HepG2 (cell line): ENCODE results near the gene ADCK2. TPM values are rescaled to one million over a fixed set of nuclear protein-coding genes. Genes with fewer than 3 reads are reported as not detected.
"Not testable (repeated sequence)": the region's sequence is repeated elsewhere in the genome, so short reads cannot be mapped to it uniquely, and the experiment has no call there.

Experiments
- ATAC-seq: fragments of 200-7000 bp; cut with Tn5 transposase; 3 replicates; pipeline ENCODE4 v1.9.1; 2020; ENCODE audit warnings: mild to moderate bottlenecking, moderate library complexity
- BruUV-seq: library from RNA; stranded (reverse); fragments of 400-500 nt; replicated peaks from 2 replicates; lab custom pipeline; 2021; lab: Mats Ljungman, UMichigan
- CTCF ChIA-PET: fragments of 300-600 bp; formaldehyde crosslinking; extraction: SDS; loops from one replicate; lab custom pipeline; 2021; ENCODE audit warnings: low total read pairs, inconsistent platforms, low intra/inter-chr PET ratio; lab: Yijun Ruan, JAX
- POLR2A ChIA-PET: fragments of 350-600 bp; sonication (Branson Sonifier 250); formaldehyde crosslinking; loops from one replicate; lab custom pipeline; 2020; ENCODE audit warnings: antibody characterized with exemption, inconsistent platforms; lab: Yijun Ruan, JAX
- DNase-seq: peaks from one replicate; pipeline ENCODE4 v3.0.0-alpha.2; 2015; ENCODE audit warnings: low spot score
- FAIRE-seq: peaks from 3 replicates; lab custom pipeline; 2011; peaks lifted over from hg19 to GRCh38; lab: Jason Lieb, UNC
- H2AFZ ChIP-seq: one replicate; pipeline ENCODE4 v1.6.1; 2011; ENCODE audit warnings: low read length, inconsistent platforms
- H3K27ac ChIP-seq: fragments of 300-600 bp; 3 replicates; pipeline ENCODE4 v1.8.0; 2011; ENCODE audit warnings: mixed run types, mild to moderate bottlenecking, mixed read lengths, low read length, inconsistent platforms; ENCODE audit not compliant: insufficient read depth; ENCODE audit errors: extremely low read length
- H3K27me3 ChIP-seq, 2 experiments: fragments of 200-600 bp in 1 of 2; 2 replicates in 1 of 2; 3 replicates in 1 of 2; pipeline versions ENCODE4 v1.6.0 to v1.8.0; 2011; ENCODE audit warnings: low read length in 2 of 2, mild to moderate bottlenecking in 2 of 2, moderate library complexity in 2 of 2, inconsistent platforms in 1 of 2; ENCODE audit not compliant: insufficient read depth in 2 of 2, control insufficient read depth in 1 of 2
- H3K36me3 ChIP-seq, 2 experiments: fragments of 200-600 bp in 1 of 2; replicated peaks in 1 of 2; 2 replicates in 1 of 2; 3 replicates in 1 of 2; pipeline versions ENCODE4 v1.5.1 to v1.8.0; 2011; ENCODE audit warnings: low read length in 2 of 2, inconsistent platforms in 1 of 2; ENCODE audit not compliant: insufficient read depth in 2 of 2, control insufficient read depth in 1 of 2
- H3K4me1 ChIP-seq: 2 replicates; pipeline ENCODE4 v1.5.1; 2012; ENCODE audit warnings: low read length, inconsistent platforms; ENCODE audit not compliant: insufficient read depth
- H3K4me2 ChIP-seq: 2 replicates; pipeline ENCODE4 v1.6.0; 2011; ENCODE audit warnings: low read depth, low read length, inconsistent platforms
- H3K4me3 ChIP-seq, 3 experiments: fragments of 200-600 bp in 1 of 3; sonication (generic), shearing (Covaris generic) in 1 of 3; replicated peaks in 1 of 3; 2 replicates each; pipeline ENCODE4 v1.5.1; 2011 to 2016; ENCODE audit warnings: low read length in 3 of 3, inconsistent platforms in 2 of 3, low read depth in 2 of 3, mild to moderate bottlenecking in 2 of 3, control low read depth in 1 of 3, mixed read lengths in 1 of 3; ENCODE audit not compliant: insufficient read depth in 1 of 3
- H3K79me2 ChIP-seq: one replicate; pipeline ENCODE4 v1.6.1; 2011; ENCODE audit warnings: low read length, inconsistent platforms; ENCODE audit not compliant: insufficient read depth
- H3K9ac ChIP-seq: 2 replicates; pipeline ENCODE4 v1.6.0; 2011; ENCODE audit warnings: mild to moderate bottlenecking, low read depth, low read length, inconsistent platforms; ENCODE audit not compliant: insufficient read depth
- H3K9me3 ChIP-seq: 2 replicates; pipeline ENCODE4 v1.5.1; 2012; ENCODE audit warnings: mild to moderate bottlenecking, low read length
- H4K20me1 ChIP-seq: 2 replicates; pipeline ENCODE4 v1.6.0; 2011; ENCODE audit warnings: inconsistent platforms, mild to moderate bottlenecking, low read length, moderate library complexity; ENCODE audit not compliant: insufficient read depth
- ARNT2 ChIP-seq: sonication (generic); formaldehyde crosslinking; IDR thresholded peaks from 2 replicates; pipeline ENCODE4 v1.8.0; 2022; ENCODE audit warnings: mild to moderate bottlenecking, low read depth, missing genetic modification reagents, moderate library complexity
- CTCF ChIP-seq: sonication (generic); formaldehyde crosslinking; IDR thresholded peaks from 2 replicates; pipeline ENCODE4 v1.5.0; 2020; ENCODE audit warnings: mild to moderate bottlenecking, missing genetic modification reagents, moderate library complexity
- DDIT3 ChIP-seq: sonication (generic); formaldehyde crosslinking; IDR thresholded peaks from 2 replicates; pipeline ENCODE4 v1.4.0; 2020; ENCODE audit warnings: mild to moderate bottlenecking, missing genetic modification reagents
- RBFOX2 ChIP-seq: fragments of 200-400 bp; formaldehyde crosslinking; IDR thresholded peaks from 2 replicates; pipeline ENCODE4 v1.6.1; 2017; ENCODE audit warnings: low read depth, mild to moderate bottlenecking, low read length
- SPEN ChIP-seq: sonication (generic); formaldehyde crosslinking; IDR thresholded peaks from 2 replicates; pipeline ENCODE4 v1.5.1; 2020; ENCODE audit warnings: low read depth, mild to moderate bottlenecking, missing genetic modification reagents
- STAG1 ChIP-seq: sonication (generic); formaldehyde crosslinking; IDR thresholded peaks from 2 replicates; pipeline ENCODE4 v1.4.0; 2020; ENCODE audit warnings: missing genetic modification reagents
- THYN1 ChIP-seq: sonication (generic); formaldehyde crosslinking; IDR thresholded peaks from 2 replicates; pipeline ENCODE4 v1.8.1; 2023; ENCODE audit warnings: low read depth, mild to moderate bottlenecking, moderate library complexity, missing genetic modification reagents, borderline replicate concordance
- ZNF251 ChIP-seq: sonication (generic); formaldehyde crosslinking; IDR thresholded peaks from 2 replicates; pipeline ENCODE4 v1.9.0; 2021; ENCODE audit warnings: mild to moderate bottlenecking, missing genetic modification reagents
- WGBS: methylation state at CpG from one replicate; pipeline ENCODE4 v1.1.6; 2017; ENCODE audit warnings: low lambda C conversion rate; 5-methylcytosine and 5-hydroxymethylcytosine counted together
- in situ Hi-C: cut with HindIII; loops from 2 replicates; pipeline ENCODE4 v1.10.0; 2017; ENCODE audit warnings: low pct_unique_long_range_greater_than_20kb; ENCODE audit not compliant: extremely low pct_ligation_motif_present
- intact Hi-C: fragments of 100-400 bp; cut with micrococcal nuclease; formaldehyde crosslinking; loops from one replicate; pipeline ENCODE4 v1.10.0; 2022; ENCODE audit not compliant: unreplicated experiment
- polyA plus RNA-seq, 8 experiments: library from polyadenylated mRNA; depleted of rRNA in 3 of 8; stranded (reverse) in 7 of 8; unstranded in 1 of 8; fragments of >200 nt; fragmentation: Illumina TruSeq in 4 of 8; extraction: Trizol in 4 of 8; gene quantifications; 2 replicates each; pipeline versions ENCODE4 v1.2.1 to v1.2.3, GENCODE V29; 2011 to 2016; ENCODE audit warnings: low read depth in 4 of 8, missing spikeins in 1 of 8, mixed read lengths in 1 of 8; ENCODE audit not compliant: insufficient read depth in 1 of 8
- total RNA-seq, 5 experiments: library from RNA; depleted of rRNA; stranded (reverse); fragments of >200 nt; fragmentation: Illumina TruSeq; extraction: Trizol; gene quantifications; 2 replicates each; pipeline ENCODE4 v1.2.3, GENCODE V29; 2016; ENCODE audit warnings: low read depth in 1 of 5
- TF ChIP-seq, protein P1 (sequence below): sonication (generic); formaldehyde crosslinking; IDR thresholded peaks from 2 replicates; pipeline ENCODE4 v1.4.0; 2020; ENCODE audit warnings: missing genetic modification reagents

Gene ADCK2
- total and polyA plus RNA-seq, 2 of the 13 experiments (the other 11 are each of a cell fraction or from before 2014, with no cell fraction given), result 8.6 to 18.8 TPM

DNA sequence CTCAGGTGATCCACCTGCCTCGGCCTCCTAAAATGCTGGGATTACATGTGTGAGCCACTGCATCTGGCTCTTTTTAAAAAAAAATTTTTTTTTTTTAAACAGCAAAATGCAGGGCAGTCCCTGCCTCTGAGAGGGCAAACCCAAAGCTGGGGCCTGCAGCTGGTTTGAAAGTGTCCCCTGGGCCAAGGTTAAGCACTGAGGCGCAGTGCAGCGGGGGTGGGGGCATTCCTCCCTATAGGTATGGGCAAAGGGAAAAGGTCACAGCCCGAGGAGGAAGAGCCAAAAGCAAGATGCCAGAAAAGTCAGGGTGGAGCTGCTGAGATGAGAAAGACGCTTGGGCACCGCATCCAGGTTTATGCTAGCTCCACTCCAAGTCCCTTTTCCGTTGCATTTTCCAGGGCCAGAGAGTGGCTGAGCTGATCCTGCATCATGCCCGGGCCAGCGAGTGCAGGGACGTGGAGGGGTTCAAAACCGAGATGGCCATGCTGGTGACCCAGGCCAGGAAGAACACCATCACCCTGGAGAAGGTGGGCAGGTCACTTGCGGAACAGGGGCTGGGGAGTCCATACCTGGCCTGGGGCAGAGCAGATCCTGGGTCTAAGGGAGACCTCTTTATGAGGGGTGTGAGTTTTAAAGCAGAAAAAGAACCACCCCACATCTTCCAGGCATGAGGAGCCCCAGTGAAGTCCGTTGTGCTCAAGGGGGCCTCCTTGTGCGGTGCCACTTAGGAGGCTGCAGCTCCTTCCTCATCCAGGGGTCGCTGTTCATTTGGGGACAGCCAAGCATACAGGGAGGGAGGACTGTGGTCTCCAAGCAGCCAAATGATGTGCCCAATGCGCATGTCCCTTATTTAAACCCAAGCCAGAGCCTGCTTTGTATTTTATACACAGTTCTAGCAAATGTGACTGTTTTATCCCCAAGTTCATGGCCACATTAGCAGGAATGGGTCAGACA is 16.7 kb downstream of the ADCK2 start (continued):
- TF ChIP-seq DDIT3 (no peak), SPEN (CRISPR knock-in tag) (no peak), ZNF251 (CRISPR knock-in tag) (no peak), THYN1 (CRISPR knock-in tag) (no peak), RBFOX2 (no peak)

- intact Hi-C loops (no loop called here), in situ Hi-C loops (loop anchor here (25.0 kb wide), 1 partner anchor 321 kb away; the partner anchor contains the start of gene MRPS33)
- H2AFZ ChIP-seq, result no peak overlapping the region
- 96% methylated on average over 12 of the region's 12 CpGs for WGBS
- H3K36me3 ChIP-seq, result peaks cover 2 to 13% of the 10 kb centered on the region in 2 experiments; a peak in 3 of 5 replicates
- no peak overlapping the region for H3K4me3 ChIP-seq
- peaks cover 12% of the 10 kb centered on the region for H3K4me1 ChIP-seq
- H3K79me2 ChIP-seq, result no peaks in the 10 kb centered on the region
- H3K4me2 ChIP-seq, result no peak overlapping the region
- DNase-seq (no peak), ATAC-seq (peak; percentile 61), FAIRE-seq (no peak)
- BruUV-seq, result no TSS peak
- no peaks in the 10 kb centered on the region for H4K20me1 ChIP-seq
- H3K27me3 ChIP-seq, result no peaks in the 10 kb centered on the region
- ChIA-PET CTCF (no interaction called here), POLR2A (no interaction called here)
- no peak overlapping the region for H3K27ac ChIP-seq
- no peak overlapping the region for H3K9ac ChIP-seq
- TF ChIP-seq STAG1 (peak; percentile 20; the same call in 1 of the 2 replicates), CTCF (CRISPR knock-in tag) (peak; percentile 22; the same call in 1 of the 2 replicates), ARNT2 (CRISPR knock-in tag) (no peak)
- TF ChIP-seq, protein P1, sequence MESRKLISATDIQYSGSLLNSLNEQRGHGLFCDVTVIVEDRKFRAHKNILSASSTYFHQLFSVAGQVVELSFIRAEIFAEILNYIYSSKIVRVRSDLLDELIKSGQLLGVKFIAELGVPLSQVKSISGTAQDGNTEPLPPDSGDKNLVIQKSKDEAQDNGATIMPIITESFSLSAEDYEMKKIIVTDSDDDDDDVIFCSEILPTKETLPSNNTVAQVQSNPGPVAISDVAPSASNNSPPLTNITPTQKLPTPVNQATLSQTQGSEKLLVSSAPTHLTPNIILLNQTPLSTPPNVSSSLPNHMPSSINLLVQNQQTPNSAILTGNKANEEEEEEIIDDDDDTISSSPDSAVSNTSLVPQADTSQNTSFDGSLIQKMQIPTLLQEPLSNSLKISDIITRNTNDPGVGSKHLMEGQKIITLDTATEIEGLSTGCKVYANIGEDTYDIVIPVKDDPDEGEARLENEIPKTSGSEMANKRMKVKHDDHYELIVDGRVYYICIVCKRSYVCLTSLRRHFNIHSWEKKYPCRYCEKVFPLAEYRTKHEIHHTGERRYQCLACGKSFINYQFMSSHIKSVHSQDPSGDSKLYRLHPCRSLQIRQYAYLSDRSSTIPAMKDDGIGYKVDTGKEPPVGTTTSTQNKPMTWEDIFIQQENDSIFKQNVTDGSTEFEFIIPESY (CRISPR knock-in tag), result peak; percentile 75
- H3K9me3 ChIP-seq, result no peaks in the 10 kb centered on the region
Measured at GRCh38 chr7:140691376-140692045, 18.8 kb downstream of the ADCK2 start.

GRCh38 chr7:140693849-140694248 is 21.1 kb downstream of the ADCK2 start:
- FAIRE-seq, result not testable (repeated sequence)
- in situ Hi-C loops, result loop anchor here (25.0 kb wide), 1 partner anchor 318 kb away; the partner anchor contains the start of gene MRPS33

More at GRCh38 chr7:140693849-140694248, 21.1 kb downstream of the ADCK2 start:
- H3K27me3 ChIP-seq, H2AFZ ChIP-seq, ATAC-seq, CTCF ChIA-PET, intact Hi-C loops, DNase-seq, H3K27ac ChIP-seq, H3K9me3 ChIP-seq, H4K20me1 ChIP-seq, H3K4me3 ChIP-seq, BruUV-seq, H3K4me2 ChIP-seq, H3K36me3 ChIP-seq, H3K9ac ChIP-seq, POLR2A ChIA-PET: not testable (repeated sequence)
- Histone ChIP-seq H3K4me1 (peaks cover 19% of the 10 kb centered on the region), H3K79me2 (peaks cover 15% of the 10 kb centered on the region)
- 93% methylated on average over 7 of the region's 10 CpGs for WGBS
